ENCODE results near the gene RRH. TPM values are rescaled to one million over a fixed set of nuclear protein-coding genes. Genes with fewer than 3 reads are reported as not detected.

The RRH gene
- total RNA-seq, 4 donors from 2014 or later, result not detected

GRCh38 chr4:109821185-109821584, 6.6 kb upstream of the RRH start:
- no peaks in the 10 kb centered on the region for H3K9me3 ChIP-seq
- no peak overlapping the region for H3K27ac ChIP-seq
- H3K4me3 ChIP-seq, result no peak overlapping the region
- no peak for DNase-seq
- H3K36me3 ChIP-seq, result peaks cover 0 to 54% (median 0%) of the 10 kb centered on the region in 3 donors
- H3K4me1 ChIP-seq, result peaks cover 0 to 13% (median 5%) of the 10 kb centered on the region in 4 donors
- no peak for TF ChIP-seq POLR2A (IDR thresholded peaks at IDR 0.05)
- no peak for TF ChIP-seq CTCF (IDR thresholded peaks at IDR 0.05)
- no peaks in the 10 kb centered on the region for H3K27me3 ChIP-seq

GRCh38 chr4:109826719-109827118, 1.1 kb upstream of the RRH start:
- TF ChIP-seq CTCF (IDR thresholded peaks at IDR 0.05) (peak; percentile 8 to 55 (median 52)), POLR2A (IDR thresholded peaks at IDR 0.05) (no peak)
- no peaks in the 10 kb centered on the region for H3K9me3 ChIP-seq
- no peak overlapping the region for H3K4me3 ChIP-seq
- H3K36me3 ChIP-seq, result peaks cover 0 to 32% (median 0%) of the 10 kb centered on the region in 3 donors
- DNase-seq, result no peak
- H3K27me3 ChIP-seq, result no peaks in the 10 kb centered on the region
- no peak overlapping the region for H3K27ac ChIP-seq
- H3K4me1 ChIP-seq, result no peaks in the 10 kb centered on the region

- DNase-seq, result no peak
- H3K4me1 ChIP-seq, result no peaks in the 10 kb centered on the region
- H3K9me3 ChIP-seq, result no peaks in the 10 kb centered on the region
- no peaks in the 10 kb centered on the region for H3K27me3 ChIP-seq
- no peak overlapping the region for H3K4me3 ChIP-seq
- H3K27ac ChIP-seq, result no peak overlapping the region
- H3K36me3 ChIP-seq, result no peaks in the 10 kb centered on the region
- no peak for TF ChIP-seq POLR2A (IDR thresholded peaks at IDR 0.05)
- TF ChIP-seq CTCF (IDR thresholded peaks at IDR 0.05), result no peak
Observed at GRCh38 chr4:109833756-109834155, 6.0 kb downstream of the RRH start.

GRCh38 chr4:109836985-109837384, 9.2 kb downstream of the RRH start:
- Histone ChIP-seq H3K27me3 (no peaks in the 10 kb centered on the region), H3K36me3 (no peaks in the 10 kb centered on the region), H3K4me3 (no peak overlapping the region), H3K4me1 (no peaks in the 10 kb centered on the region), H3K27ac (no peak overlapping the region), H3K9me3 (no peaks in the 10 kb centered on the region)
- DNase-seq, result no peak
- TF ChIP-seq CTCF (IDR thresholded peaks at IDR 0.05) (no peak), POLR2A (IDR thresholded peaks at IDR 0.05) (no peak)

- Histone ChIP-seq H3K36me3 (no peaks in the 10 kb centered on the region), H3K9me3 (no peaks in the 10 kb centered on the region), H3K27me3 (no peaks in the 10 kb centered on the region), H3K4me3 (no peak overlapping the region), H3K27ac (no peak overlapping the region), H3K4me1 (no peaks in the 10 kb centered on the region)
- no peak for DNase-seq
- TF ChIP-seq CTCF (IDR thresholded peaks at IDR 0.05) (no peak), POLR2A (IDR thresholded peaks at IDR 0.05) (no peak)
Observed at GRCh38 chr4:109846395-109847098, 18.8 kb downstream of the RRH start.

Measured in Peyer's patch (tissue), 4 donors.